ENCODE data around the gene MVD.

MVD gene

GRCh38 chr16:88638323-88639230, 24.3 kb downstream of the MVD start, which contains the start of gene IL17C:
IL17C (plus strand) TSS chr16:88638572; CDS start chr16:88638642, 70 bp downstream.
- no peak for DNase-seq
- Histone ChIP-seq H3K4me3 (ENCODE audit: low read depth, low read length) (no peak within 1 kb of the TSS), H3K36me3 (no peaks in the 10 kb centered on the region), H3K4me1 (no peaks in the 10 kb centered on the region), H3K27me3 (peaks cover 26% of the 10 kb centered on the region), H3K9me3 (no peaks in the 10 kb centered on the region)
- no peak for TF ChIP-seq CTCF (IDR thresholded peaks at IDR 0.05; ENCODE audit: low read depth, low read length)

GRCh38 chr16:88636488-88637265, 26.2 kb downstream of the MVD start:
- Histone ChIP-seq H3K4me3 (ENCODE audit: low read depth, low read length) (no peak overlapping the region), H3K36me3 (peaks cover 3% of the 10 kb centered on the region), H3K9me3 (no peaks in the 10 kb centered on the region), H3K4me1 (no peaks in the 10 kb centered on the region), H3K27me3 (peaks cover 26% of the 10 kb centered on the region)
- DNase-seq: no peak
- TF ChIP-seq CTCF (IDR thresholded peaks at IDR 0.05; ENCODE audit: low read depth, low read length): no peak

- DNase-seq: no peak
- Histone ChIP-seq H3K27me3 (peaks cover 21% of the 10 kb centered on the region), H3K4me1 (no peaks in the 10 kb centered on the region), H3K9me3 (no peaks in the 10 kb centered on the region), H3K36me3 (peaks cover 9% of the 10 kb centered on the region), H3K4me3 (ENCODE audit: low read depth, low read length) (no peak overlapping the region)
- no peak for TF ChIP-seq CTCF (IDR thresholded peaks at IDR 0.05; ENCODE audit: low read depth, low read length)
Measured at GRCh38 chr16:88635671-88636319, 27.1 kb downstream of the MVD start.

GRCh38 chr16:88634994-88635670, 27.8 kb downstream of the MVD start:
- no peaks in the 10 kb centered on the region for H3K4me1 ChIP-seq
- peaks cover 15% of the 10 kb centered on the region for H3K27me3 ChIP-seq
- no peak for DNase-seq
- H3K36me3 ChIP-seq: peaks cover 14% of the 10 kb centered on the region
- no peak for TF ChIP-seq CTCF (IDR thresholded peaks at IDR 0.05; ENCODE audit: low read depth, low read length)
- no peaks in the 10 kb centered on the region for H3K9me3 ChIP-seq
- no peak overlapping the region for H3K4me3 ChIP-seq (ENCODE audit: low read depth, low read length)

- Histone ChIP-seq H3K27me3 (peaks cover 7% of the 10 kb centered on the region), H3K4me1 (no peaks in the 10 kb centered on the region), H3K36me3 (peaks cover 21% of the 10 kb centered on the region), H3K4me3 (ENCODE audit: low read depth, low read length) (no peak overlapping the region), H3K9me3 (no peaks in the 10 kb centered on the region)
- DNase-seq: no peak
- no peak for TF ChIP-seq CTCF (IDR thresholded peaks at IDR 0.05; ENCODE audit: low read depth, low read length)
Measured at GRCh38 chr16:88634141-88634993, 28.5 kb downstream of the MVD start.

Measured in BE2C (cell line).